Measurements from ENCODE around the gene SPDYE17.
"Not testable (repeated sequence)": the region's sequence is repeated elsewhere in the genome, so short reads cannot be mapped to it uniquely, and the experiment has no call there.

SPDYE17 gene

DNA sequence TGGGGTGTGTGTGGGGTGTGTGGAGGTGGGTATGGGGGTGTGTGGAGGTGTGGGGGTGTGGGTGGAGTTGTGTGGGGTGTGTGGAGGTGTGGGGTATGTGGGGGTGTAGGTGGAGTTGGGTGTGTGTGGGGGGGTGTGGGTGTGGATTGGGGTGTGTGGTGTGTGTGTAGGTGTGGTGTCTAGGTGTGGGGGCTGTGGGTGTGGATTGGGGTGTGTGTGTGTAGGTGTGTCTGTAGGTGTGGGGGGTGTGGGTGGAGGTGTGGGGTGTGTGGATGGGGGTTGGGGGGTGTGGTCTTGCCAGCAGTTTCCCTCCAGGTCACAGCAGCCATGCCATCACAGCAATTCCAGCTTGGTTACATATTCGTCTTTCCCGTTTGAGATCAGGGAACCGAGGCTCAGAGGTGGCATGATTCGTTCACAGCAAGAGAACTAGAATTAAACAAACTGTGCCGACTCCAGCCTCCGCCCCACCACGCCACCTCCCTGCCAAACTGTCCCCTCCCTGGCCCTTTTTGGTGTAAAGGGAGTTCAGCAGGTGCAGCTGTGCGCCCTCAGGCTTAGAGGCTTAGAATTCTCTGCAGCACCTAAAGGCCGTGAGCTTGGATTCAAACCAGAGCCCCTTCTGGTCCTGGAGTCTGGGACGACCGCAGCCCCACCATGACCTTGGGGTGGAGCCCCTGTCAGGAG lies 33.3 kb downstream of the SPDYE17 start:
- peak; percentile 71 for DNase-seq (ENCODE audit: low spot score)

DNA sequence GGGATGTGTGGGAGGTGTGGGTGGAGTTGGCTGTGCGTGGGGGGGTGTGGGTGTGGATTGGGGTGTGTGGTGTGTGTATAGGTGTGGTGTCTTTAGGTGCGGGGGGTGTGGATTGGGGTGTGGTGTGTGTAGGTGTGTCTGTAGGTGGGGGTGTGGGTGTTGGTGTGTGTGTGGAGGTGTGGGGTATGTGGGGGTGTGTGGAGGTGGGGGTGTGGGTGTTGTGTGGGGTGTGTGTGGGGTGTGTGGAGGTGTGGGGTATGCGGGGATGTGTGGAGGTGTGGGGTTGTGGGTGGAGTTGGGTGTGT lies 33.9 kb downstream of the SPDYE17 start:
- DNase-seq (ENCODE audit: low spot score), result peak; percentile 64

- DNase-seq (ENCODE audit: low spot score), result peak; percentile 67
Observed at GRCh38 chr7:76997381-76998284, 34.5 kb downstream of the SPDYE17 start.

GRCh38 chr7:76996932-76997331 lies 35.2 kb downstream of the SPDYE17 start:
- DNase-seq (ENCODE audit: low spot score), result not testable (repeated sequence)

GRCh38 chr7:76994286-76994685 lies 37.9 kb downstream of the SPDYE17 start:
- not testable (repeated sequence) for DNase-seq (ENCODE audit: low spot score)

- not testable (repeated sequence) for DNase-seq (ENCODE audit: low spot score)
Observed at GRCh38 chr7:76993831-76994230, 38.3 kb downstream of the SPDYE17 start.

DNA sequence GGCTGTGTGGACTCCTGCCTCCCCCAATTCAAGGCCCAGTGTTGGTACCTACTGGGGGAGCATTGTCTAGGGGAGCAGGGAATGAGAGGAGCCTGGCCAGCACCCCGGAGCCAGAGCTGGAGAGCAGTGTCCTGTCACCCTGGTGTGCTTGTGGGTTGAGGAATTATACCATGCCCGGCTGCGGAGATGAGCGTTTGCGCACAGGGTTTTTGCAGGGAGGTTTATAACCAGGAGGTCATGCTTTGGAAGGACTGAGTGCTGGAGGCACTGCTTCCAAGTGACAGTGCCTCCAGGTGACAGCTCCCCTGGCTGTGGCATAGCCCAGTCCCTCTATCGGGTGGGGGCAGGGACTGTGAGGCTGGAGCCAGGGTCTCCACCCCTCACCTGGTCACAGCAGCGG lies 39.3 kb downstream of the SPDYE17 start:
- not testable (repeated sequence) for DNase-seq (ENCODE audit: low spot score)

GRCh38 chr7:76992204-76992603 lies 40.0 kb downstream of the SPDYE17 start:
- DNase-seq (ENCODE audit: low spot score), result not testable (repeated sequence)

- not testable (repeated sequence) for DNase-seq (ENCODE audit: low spot score)
Observed at GRCh38 chr7:76990202-76990601, 42.0 kb downstream of the SPDYE17 start.

GRCh38 chr7:76985924-76986717 lies 46.0 kb downstream of the SPDYE17 start:
- DNase-seq (ENCODE audit: low spot score), result not testable (repeated sequence)

DNA sequence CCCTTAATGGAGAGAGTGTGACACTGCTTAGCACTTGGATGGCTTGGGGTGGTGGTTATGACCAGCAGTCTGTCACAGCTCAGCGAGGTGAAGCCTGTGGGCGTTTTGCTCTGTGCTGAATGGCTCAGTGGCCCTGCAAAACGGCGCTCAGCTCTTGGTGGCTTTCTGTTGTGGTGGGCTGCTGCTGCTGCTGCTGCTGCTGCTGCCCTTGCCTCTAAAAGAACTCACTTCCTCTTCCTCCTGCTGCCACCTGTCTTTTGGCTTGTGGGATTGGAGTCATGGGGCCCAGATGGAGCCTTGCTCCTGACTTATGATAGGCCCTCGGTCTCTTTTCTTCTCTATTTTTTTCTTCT lies 47.4 kb downstream of the SPDYE17 start:
- DNase-seq (ENCODE audit: low spot score), result not testable (repeated sequence)

DNA sequence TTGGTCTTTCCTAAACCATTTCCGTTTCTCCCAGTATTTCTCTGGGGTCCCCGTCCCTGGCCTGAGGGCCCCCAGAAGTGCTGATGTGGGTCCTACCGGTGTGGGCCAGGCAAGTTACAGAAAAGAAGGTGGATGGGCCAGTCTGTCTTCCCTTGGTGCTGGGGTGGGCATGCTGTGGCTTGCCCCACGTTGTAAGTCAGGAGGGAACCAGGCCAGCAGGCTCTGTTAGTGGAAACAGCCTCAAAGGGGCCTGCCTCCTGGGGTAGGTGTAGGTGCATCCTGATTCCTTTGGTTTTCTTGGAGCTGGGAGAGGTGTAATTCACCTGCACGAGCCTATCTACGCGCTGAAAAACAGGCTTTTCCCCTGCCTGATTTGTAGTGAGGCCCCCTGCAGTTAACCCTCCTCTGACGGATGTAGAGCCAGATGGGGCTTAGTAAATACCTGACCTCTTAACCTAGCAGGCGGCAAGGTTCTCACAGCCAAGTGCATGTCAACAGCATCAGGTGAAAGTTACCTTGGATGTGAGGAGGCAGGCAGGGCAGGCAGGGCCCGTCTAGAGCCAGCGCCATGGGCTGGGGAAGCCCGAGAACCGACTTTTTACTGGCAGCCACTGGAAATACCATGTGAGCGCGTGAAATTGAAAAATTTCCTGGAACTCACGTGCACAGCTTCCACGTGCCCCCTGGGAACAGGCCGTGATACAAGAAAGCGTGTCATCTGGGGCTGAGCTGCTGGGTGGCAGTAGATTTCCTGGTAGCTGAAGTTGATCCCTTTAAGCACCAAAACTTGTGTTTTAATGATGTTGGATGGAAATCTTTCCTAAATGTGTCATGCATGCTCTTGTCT lies 48.0 kb downstream of the SPDYE17 start:
- DNase-seq (ENCODE audit: low spot score), result not testable (repeated sequence)

GRCh38 chr7:76983333-76983732 lies 48.8 kb downstream of the SPDYE17 start:
- DNase-seq (ENCODE audit: low spot score), result not testable (repeated sequence)

- not testable (repeated sequence) for DNase-seq (ENCODE audit: low spot score)
Observed at GRCh38 chr7:76982501-76982900, 49.7 kb downstream of the SPDYE17 start.

GRCh38 chr7:76981187-76981970 lies 50.8 kb downstream of the SPDYE17 start:
- not testable (repeated sequence) for DNase-seq (ENCODE audit: low spot score)

DNA sequence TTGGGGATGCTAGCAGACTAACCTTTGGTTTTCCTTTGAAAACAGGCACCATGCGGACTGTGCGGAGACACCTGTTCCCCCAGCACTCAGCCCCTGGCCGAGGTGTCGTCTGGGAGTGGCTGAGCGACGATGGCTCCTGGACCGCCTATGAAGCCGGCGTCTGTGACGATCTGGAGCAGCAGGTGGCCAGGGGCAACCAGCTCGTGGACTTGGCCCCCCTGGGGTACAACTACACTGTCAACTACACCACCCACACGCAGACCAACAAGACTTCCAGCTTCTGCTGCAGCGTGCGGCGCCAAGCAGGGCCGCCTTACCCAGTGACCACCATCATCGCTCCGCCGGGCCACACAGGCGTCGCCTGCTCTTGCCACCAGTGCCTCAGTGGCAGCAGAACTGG lies 51.6 kb downstream of the SPDYE17 start:
- not testable (repeated sequence) for DNase-seq (ENCODE audit: low spot score)

- not testable (repeated sequence) for DNase-seq (ENCODE audit: low spot score)
Observed at GRCh38 chr7:76977761-76978367, 54.3 kb downstream of the SPDYE17 start.

DNA sequence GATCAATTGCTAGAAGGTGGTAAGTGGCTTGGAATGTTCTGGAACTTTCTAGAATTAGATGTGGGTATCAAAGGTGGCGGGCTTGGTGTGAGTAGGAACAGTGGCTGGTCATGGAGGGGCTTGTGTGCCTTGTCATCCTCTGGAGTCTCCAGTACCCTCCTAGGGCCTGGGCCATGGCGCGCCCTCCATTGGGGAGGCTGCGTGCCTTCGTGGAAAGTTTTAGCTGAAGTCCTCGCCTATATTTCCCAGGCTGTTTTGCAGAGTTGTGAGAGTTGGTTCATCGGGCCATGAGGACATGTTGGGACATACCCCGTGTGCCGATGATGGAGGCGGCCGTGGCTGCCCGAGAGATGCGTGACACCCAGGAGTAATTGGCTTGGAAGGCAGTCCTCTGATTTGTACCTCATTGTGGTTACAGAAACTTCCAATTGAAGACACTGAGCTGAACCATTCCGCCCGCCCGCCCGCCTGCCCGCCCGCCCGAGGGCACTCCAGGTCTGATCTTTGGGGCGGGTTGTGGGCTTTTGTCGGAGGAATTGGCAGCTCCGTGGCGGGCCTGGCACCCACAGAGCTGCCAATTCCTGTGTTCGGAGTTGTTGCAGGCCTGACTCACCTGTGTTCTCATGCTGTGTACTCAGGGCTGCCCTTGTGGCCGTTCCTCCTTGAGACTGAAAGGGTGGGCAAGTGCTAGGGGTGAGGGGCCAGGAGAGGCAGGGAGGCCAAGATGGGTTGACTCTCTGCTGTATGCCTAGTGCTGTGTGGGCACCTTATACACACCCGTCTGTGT lies 57.2 kb downstream of the SPDYE17 start:
- DNase-seq (ENCODE audit: low spot score), result peak; percentile 31

DNA sequence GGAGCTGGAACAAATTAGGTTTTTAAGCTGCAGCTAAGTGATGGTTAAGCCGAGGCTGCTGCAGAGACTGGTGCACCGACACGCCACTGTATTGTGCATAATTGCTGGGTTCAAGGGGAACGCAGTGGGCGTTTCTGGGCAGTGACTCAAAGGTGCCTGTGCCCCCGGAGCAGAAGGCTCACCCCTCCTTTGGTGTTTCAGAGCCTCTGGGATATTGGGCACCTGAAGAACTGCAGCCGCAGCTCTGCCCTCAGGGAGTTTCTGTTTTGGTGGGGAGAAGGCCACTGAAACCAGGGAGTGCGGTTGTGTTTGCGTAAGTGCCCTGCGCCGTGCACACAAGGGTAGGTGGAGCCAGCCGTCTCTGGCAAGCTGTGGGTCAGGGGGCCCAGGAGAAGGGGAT lies 57.8 kb downstream of the SPDYE17 start:
- DNase-seq (ENCODE audit: low spot score), result not testable (repeated sequence)
